HG02943 (cell line): ENCODE results near the gene RARRES2.
"Not testable (repeated sequence)": the region's sequence is repeated elsewhere in the genome, so short reads cannot be mapped to it uniquely, and the experiment has no call there.

ENCODE experiments used
- ATAC-seq: cut with Tn5 transposase; IDR thresholded peaks from one replicate; pipeline ENCODE4 v1.9.1; 2021; ENCODE audit warnings: mild to moderate bottlenecking, low read depth, moderate library complexity; ENCODE audit not compliant: unreplicated experiment

The RARRES2 gene

GRCh38 chr7:150323682-150324372 lies 17.6 kb downstream of the RARRES2 start:
- peak; percentile 13 for ATAC-seq

- ATAC-seq = peak; percentile 62
Observed at GRCh38 chr7:150322833-150323681, 18.4 kb downstream of the RARRES2 start, which contains the start of the genes ACTR3C and LRRC61. Gene ACTR3C (minus strand): TSS chr7:150323545. CDS start chr7:150295296, 28,249 bp downstream. Gene LRRC61 (plus strand): TSS chr7:150323355. CDS start chr7:150336862, 13,507 bp downstream.

GRCh38 chr7:150322114-150322832 lies 19.2 kb downstream of the RARRES2 start:
- no peak for ATAC-seq

GRCh38 chr7:150321788-150322113 lies 19.7 kb downstream of the RARRES2 start:
- ATAC-seq = no peak

- ATAC-seq = no peak
Observed at GRCh38 chr7:150317748-150318444, 23.5 kb downstream of the RARRES2 start.

- not testable (repeated sequence) for ATAC-seq
Observed at GRCh38 chr7:150316987-150317386, 24.4 kb downstream of the RARRES2 start.

GRCh38 chr7:150314639-150315239 lies 26.7 kb downstream of the RARRES2 start:
- no peak for ATAC-seq

- ATAC-seq = no peak
Observed at GRCh38 chr7:150313870-150314269, 27.6 kb downstream of the RARRES2 start.

GRCh38 chr7:150313367-150313809 lies 28.0 kb downstream of the RARRES2 start:
- no peak for ATAC-seq

GRCh38 chr7:150312649-150313366 lies 28.6 kb downstream of the RARRES2 start:
- not testable (repeated sequence) for ATAC-seq

- ATAC-seq = no peak
Observed at GRCh38 chr7:150311711-150312110, 29.7 kb downstream of the RARRES2 start.

- no peak for ATAC-seq
Observed at GRCh38 chr7:150311146-150311545, 30.3 kb downstream of the RARRES2 start.

- ATAC-seq = no peak
Observed at GRCh38 chr7:150308575-150308974, 32.9 kb downstream of the RARRES2 start.

GRCh38 chr7:150307904-150308303 lies 33.5 kb downstream of the RARRES2 start:
- ATAC-seq = no peak

GRCh38 chr7:150307129-150307528 lies 34.3 kb downstream of the RARRES2 start:
- ATAC-seq = no peak

GRCh38 chr7:150306377-150306776 lies 35.1 kb downstream of the RARRES2 start:
- not testable (repeated sequence) for ATAC-seq

GRCh38 chr7:150305903-150306284 lies 35.5 kb downstream of the RARRES2 start:
- not testable (repeated sequence) for ATAC-seq

GRCh38 chr7:150305259-150305902 lies 36.0 kb downstream of the RARRES2 start:
- ATAC-seq = not testable (repeated sequence)
